NCI-H510A treated with DMSO at 0.1 percent for 48 hours (cell line): Measurements from ENCODE around the gene RSAD1.

Experiments used
- DNase-seq: peaks from one replicate; lab custom pipeline; 2025; lab: John Stamatoyannopoulos, UW

The RSAD1 gene

GRCh38 chr17:50458270-50458669, 20.4 kb upstream of the RSAD1 start:
- no peak for DNase-seq

GRCh38 chr17:50458701-50459676, 19.7 kb upstream of the RSAD1 start:
- DNase-seq: peak; percentile 94

- DNase-seq: no peak
These were observed 18.9 kb upstream of the RSAD1 start for GRCh38 chr17:50459756-50460155.

GRCh38 chr17:50460831-50461526, 17.7 kb upstream of the RSAD1 start:
- no peak for DNase-seq

GRCh38 chr17:50461550-50462132, 17.0 kb upstream of the RSAD1 start:
- no peak for DNase-seq

- peak; percentile 58 for DNase-seq
These were observed 16.2 kb upstream of the RSAD1 start for GRCh38 chr17:50462446-50462845.

- DNase-seq: no peak
These were observed 14.5 kb upstream of the RSAD1 start for GRCh38 chr17:50464121-50464520.

- no peak for DNase-seq
These were observed 13.9 kb upstream of the RSAD1 start for GRCh38 chr17:50464736-50465135.

- no peak for DNase-seq
These were observed 13.5 kb upstream of the RSAD1 start for GRCh38 chr17:50465171-50465570.

- DNase-seq: no peak
These were observed 13.0 kb upstream of the RSAD1 start for GRCh38 chr17:50465635-50466034.

GRCh38 chr17:50466371-50467113, 12.1 kb upstream of the RSAD1 start:
- DNase-seq: peak; percentile 22

GRCh38 chr17:50467114-50467854, 11.4 kb upstream of the RSAD1 start:
- no peak for DNase-seq

- DNase-seq: no peak
These were observed 10.8 kb upstream of the RSAD1 start for GRCh38 chr17:50467855-50468303.

GRCh38 chr17:50468304-50469207, 10.1 kb upstream of the RSAD1 start, which contains the start of gene CHAD:
TSS of gene CHAD (minus strand) at chr17:50468880. CDS start at chr17:50468813, 67 bp downstream.
- DNase-seq: no peak

GRCh38 chr17:50469208-50469605, 9.5 kb upstream of the RSAD1 start:
- DNase-seq: no peak

GRCh38 chr17:50469671-50470305, 8.9 kb upstream of the RSAD1 start:
- DNase-seq: no peak

GRCh38 chr17:50470426-50470825, 8.2 kb upstream of the RSAD1 start:
- peak; percentile 56 for DNase-seq

GRCh38 chr17:50471009-50471905, 7.4 kb upstream of the RSAD1 start:
- DNase-seq: no peak
